Measurements from ENCODE around the gene FAM76A. TPM values are rescaled to one million over a fixed set of nuclear protein-coding genes. Genes with fewer than 3 reads are reported as not detected.
"Not testable (repeated sequence)": the region's sequence is repeated elsewhere in the genome, so short reads cannot be mapped to it uniquely, and the experiment has no call there.

The FAM76A gene
- total RNA-seq, 1 donor from 2014 or later = 18.0 TPM

- intact Hi-C loops (cut with DNase I) = no loop called here
These were observed 81.6 kb downstream of the FAM76A start for GRCh38 chr1:27807385-27807784.

GRCh38 chr1:27808131-27808530, 82.4 kb downstream of the FAM76A start:
- intact Hi-C loops (cut with DNase I); DNase-seq; H3K4me3 ChIP-seq; ATAC-seq; H3K9me3 ChIP-seq; H3K4me1 ChIP-seq; H3K27ac ChIP-seq; H3K27me3 ChIP-seq (ENCODE audit: low read depth): not testable (repeated sequence)
- H3K36me3 ChIP-seq = peaks cover 71% of the 10 kb centered on the region

More at GRCh38 chr1:27807385-27807784, 81.6 kb downstream of the FAM76A start:
- no peak for TF ChIP-seq CTCF (IDR thresholded peaks at IDR 0.05)
- no peak overlapping the region for H3K4me3 ChIP-seq
- H3K4me1 ChIP-seq = no peaks in the 10 kb centered on the region
- no peak for ATAC-seq
- no peaks in the 10 kb centered on the region for H3K9me3 ChIP-seq
- no peaks in the 10 kb centered on the region for H3K27me3 ChIP-seq (ENCODE audit: low read depth)
- H3K27ac ChIP-seq = no peak overlapping the region
- peaks cover 71% of the 10 kb centered on the region for H3K36me3 ChIP-seq
- DNase-seq = no peak

- Histone ChIP-seq H3K27ac (no peak overlapping the region), H3K27me3 (ENCODE audit: low read depth) (no peaks in the 10 kb centered on the region), H3K9me3 (no peaks in the 10 kb centered on the region), H3K36me3 (peaks cover 71% of the 10 kb centered on the region), H3K4me3 (no peak overlapping the region), H3K4me1 (no peaks in the 10 kb centered on the region)
- DNase-seq (no peak), ATAC-seq (no peak)
- intact Hi-C loops (cut with DNase I) = no loop called here
- TF ChIP-seq CTCF (IDR thresholded peaks at IDR 0.05) = no peak
These were observed 84.1 kb downstream of the FAM76A start for GRCh38 chr1:27809883-27810282.

GRCh38 chr1:27811741-27812500, 86.2 kb downstream of the FAM76A start:
- Histone ChIP-seq H3K36me3 (peaks cover 66% of the 10 kb centered on the region), H3K4me3 (no peak overlapping the region)

More at GRCh38 chr1:27811741-27812500, 86.2 kb downstream of the FAM76A start:
- intact Hi-C loops (cut with DNase I) = no loop called here
- no peak for DNase-seq
- no peak for TF ChIP-seq CTCF (IDR thresholded peaks at IDR 0.05)
- H3K27ac ChIP-seq = no peak overlapping the region
- no peaks in the 10 kb centered on the region for H3K9me3 ChIP-seq
- no peak for ATAC-seq
- no peaks in the 10 kb centered on the region for H3K4me1 ChIP-seq
- H3K27me3 ChIP-seq (ENCODE audit: low read depth) = no peaks in the 10 kb centered on the region

Other genes starting within 250 kb of the FAM76A start
- gene WASF2, start 235.8 kb upstream of the FAM76A start, total RNA-seq = 159 TPM
- gene AHDC1, start 121.8 kb upstream of the FAM76A start, total RNA-seq = 23.7 TPM
- gene FGR, start 90.8 kb upstream of the FAM76A start, total RNA-seq = 193 TPM
- gene IFI6, start 53.8 kb upstream of the FAM76A start, total RNA-seq = 211 TPM
- 91.0 TPM for gene STX12, start 47.3 kb downstream of the FAM76A start, total RNA-seq
- gene PPP1R8, start 104.8 kb downstream of the FAM76A start, total RNA-seq = 31.3 TPM
- gene THEMIS2, start 146.6 kb downstream of the FAM76A start, total RNA-seq = 161 TPM
- 26.3 TPM for gene RPA2, start 188.6 kb downstream of the FAM76A start, total RNA-seq
- gene SMPDL3B, start 209.0 kb downstream of the FAM76A start, total RNA-seq = 15.4 TPM
- 12.8 TPM for gene XKR8, start 234.0 kb downstream of the FAM76A start, total RNA-seq